ENCODE results near the gene HOXC13. TPM values are rescaled to one million over a fixed set of nuclear protein-coding genes. Genes with fewer than 3 reads are reported as not detected.

HOXC13 gene
- total RNA-seq, 1 experiment from 2014 or later: 0.09 TPM

DNA sequence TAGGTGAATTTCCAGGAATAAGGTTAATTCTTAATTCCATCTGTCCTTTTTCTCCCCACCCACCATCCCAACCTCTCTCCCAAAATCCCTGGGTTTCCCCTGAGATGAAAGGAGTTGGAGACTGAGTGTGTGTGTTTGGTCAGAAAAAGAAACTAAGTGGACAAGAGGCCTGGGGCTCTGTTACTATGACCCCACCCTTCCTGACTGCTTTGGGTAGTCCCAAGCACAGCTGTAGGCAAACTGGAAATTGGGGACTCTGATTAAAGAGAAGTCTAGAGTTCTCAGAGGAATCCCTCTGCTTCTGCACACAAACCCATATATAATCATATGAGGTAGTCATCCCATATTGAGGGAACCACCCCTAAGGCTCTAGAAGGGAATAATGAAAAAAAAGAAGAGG lies 9.1 kb downstream of the HOXC13 start (continued):
- TF ChIP-seq, protein P1, sequence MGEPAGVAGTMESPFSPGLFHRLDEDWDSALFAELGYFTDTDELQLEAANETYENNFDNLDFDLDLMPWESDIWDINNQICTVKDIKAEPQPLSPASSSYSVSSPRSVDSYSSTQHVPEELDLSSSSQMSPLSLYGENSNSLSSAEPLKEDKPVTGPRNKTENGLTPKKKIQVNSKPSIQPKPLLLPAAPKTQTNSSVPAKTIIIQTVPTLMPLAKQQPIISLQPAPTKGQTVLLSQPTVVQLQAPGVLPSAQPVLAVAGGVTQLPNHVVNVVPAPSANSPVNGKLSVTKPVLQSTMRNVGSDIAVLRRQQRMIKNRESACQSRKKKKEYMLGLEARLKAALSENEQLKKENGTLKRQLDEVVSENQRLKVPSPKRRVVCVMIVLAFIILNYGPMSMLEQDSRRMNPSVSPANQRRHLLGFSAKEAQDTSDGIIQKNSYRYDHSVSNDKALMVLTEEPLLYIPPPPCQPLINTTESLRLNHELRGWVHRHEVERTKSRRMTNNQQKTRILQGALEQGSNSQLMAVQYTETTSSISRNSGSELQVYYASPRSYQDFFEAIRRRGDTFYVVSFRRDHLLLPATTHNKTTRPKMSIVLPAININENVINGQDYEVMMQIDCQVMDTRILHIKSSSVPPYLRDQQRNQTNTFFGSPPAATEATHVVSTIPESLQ (CRISPR knock-in tag; IDR thresholded peaks at IDR 0.05): no peak
- TF ChIP-seq, protein P2, sequence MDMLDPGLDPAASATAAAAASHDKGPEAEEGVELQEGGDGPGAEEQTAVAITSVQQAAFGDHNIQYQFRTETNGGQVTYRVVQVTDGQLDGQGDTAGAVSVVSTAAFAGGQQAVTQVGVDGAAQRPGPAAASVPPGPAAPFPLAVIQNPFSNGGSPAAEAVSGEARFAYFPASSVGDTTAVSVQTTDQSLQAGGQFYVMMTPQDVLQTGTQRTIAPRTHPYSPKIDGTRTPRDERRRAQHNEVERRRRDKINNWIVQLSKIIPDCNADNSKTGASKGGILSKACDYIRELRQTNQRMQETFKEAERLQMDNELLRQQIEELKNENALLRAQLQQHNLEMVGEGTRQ (CRISPR knock-in tag; IDR thresholded peaks at IDR 0.05): no peak
- TF ChIP-seq, protein P3, sequence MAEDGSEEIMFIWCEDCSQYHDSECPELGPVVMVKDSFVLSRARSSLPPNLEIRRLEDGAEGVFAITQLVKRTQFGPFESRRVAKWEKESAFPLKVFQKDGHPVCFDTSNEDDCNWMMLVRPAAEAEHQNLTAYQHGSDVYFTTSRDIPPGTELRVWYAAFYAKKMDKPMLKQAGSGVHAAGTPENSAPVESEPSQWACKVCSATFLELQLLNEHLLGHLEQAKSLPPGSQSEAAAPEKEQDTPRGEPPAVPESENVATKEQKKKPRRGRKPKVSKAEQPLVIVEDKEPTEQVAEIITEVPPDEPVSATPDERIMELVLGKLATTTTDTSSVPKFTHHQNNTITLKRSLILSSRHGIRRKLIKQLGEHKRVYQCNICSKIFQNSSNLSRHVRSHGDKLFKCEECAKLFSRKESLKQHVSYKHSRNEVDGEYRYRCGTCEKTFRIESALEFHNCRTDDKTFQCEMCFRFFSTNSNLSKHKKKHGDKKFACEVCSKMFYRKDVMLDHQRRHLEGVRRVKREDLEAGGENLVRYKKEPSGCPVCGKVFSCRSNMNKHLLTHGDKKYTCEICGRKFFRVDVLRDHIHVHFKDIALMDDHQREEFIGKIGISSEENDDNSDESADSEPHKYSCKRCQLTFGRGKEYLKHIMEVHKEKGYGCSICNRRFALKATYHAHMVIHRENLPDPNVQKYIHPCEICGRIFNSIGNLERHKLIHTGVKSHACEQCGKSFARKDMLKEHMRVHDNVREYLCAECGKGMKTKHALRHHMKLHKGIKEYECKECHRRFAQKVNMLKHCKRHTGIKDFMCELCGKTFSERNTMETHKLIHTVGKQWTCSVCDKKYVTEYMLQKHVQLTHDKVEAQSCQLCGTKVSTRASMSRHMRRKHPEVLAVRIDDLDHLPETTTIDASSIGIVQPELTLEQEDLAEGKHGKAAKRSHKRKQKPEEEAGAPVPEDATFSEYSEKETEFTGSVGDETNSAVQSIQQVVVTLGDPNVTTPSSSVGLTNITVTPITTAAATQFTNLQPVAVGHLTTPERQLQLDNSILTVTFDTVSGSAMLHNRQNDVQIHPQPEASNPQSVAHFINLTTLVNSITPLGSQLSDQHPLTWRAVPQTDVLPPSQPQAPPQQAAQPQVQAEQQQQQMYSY (CRISPR knock-in tag; IDR thresholded peaks at IDR 0.05): no peak
- no peak for TF ChIP-seq ZNF423 (CRISPR knock-in tag; IDR thresholded peaks at IDR 0.05)

DNA sequence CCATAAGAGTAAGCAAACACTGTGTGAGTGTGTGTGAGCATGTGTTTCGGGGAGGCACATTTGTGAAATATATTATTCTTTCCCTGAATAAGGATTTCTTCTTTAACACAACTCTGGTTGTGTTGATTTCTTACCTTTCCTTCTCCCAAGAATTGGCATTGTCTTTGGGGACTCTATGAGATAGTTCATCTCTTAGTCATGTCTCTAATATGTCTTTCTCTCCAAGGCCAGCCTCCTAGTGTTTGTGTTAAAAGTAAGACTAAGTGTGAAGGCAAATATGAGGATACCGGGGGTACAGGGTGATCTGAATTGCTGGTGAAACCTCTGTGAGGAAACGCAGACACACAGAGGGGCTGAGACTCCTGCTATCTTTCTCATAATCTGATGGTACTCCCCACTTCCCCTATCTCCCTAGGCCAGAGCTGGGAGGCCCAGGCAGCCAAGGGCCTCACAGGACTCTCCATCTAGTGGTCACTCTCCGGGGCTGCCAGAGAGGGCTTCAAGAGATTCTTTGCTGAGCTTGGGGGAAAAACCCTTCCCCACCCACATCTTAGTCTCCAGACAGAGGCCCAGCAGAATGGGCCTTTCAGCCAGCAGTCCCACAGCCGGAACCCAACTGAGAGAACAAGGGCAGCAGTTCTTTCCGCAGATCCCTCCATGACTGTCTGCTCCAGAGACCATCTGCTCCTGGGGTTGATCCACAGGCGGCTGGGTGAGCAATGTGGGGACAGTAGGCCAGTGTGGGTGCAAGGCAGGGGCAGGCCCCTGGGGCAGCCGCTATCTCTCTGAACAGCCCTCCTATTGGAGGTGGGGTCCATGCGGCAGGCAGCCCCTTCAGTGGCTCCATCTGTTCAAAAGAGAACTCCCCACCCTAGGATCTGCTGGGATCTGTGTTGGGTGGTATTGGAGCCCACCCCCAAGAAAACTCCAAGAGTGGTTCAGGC lies 10.3 kb downstream of the HOXC13 start:
- no peak overlapping the region for H3K27ac Mint-ChIP-seq
- DNase-seq (ENCODE audit: low spot score): no peak
- TF ChIP-seq ZNF138 (CRISPR knock-in tag; conservative IDR thresholded peaks at IDR 0.05) (no peak), NFATC4 (CRISPR knock-in tag; IDR thresholded peaks at IDR 0.05) (no peak), OVOL2 (CRISPR knock-in tag; IDR thresholded peaks at IDR 0.05; ENCODE audit: borderline replicate concordance) (no peak), JAZF1 (CRISPR knock-in tag; IDR thresholded peaks at IDR 0.05) (no peak), HMGA2 (CRISPR knock-in tag; IDR thresholded peaks at IDR 0.05) (no peak), NR1H2 (CRISPR knock-in tag; IDR thresholded peaks at IDR 0.05) (no peak), JUN (CRISPR knock-in tag; IDR thresholded peaks at IDR 0.05) (no peak), CBFB (CRISPR knock-in tag; IDR thresholded peaks at IDR 0.05; ENCODE audit: low read depth) (no peak), ZNF396 (CRISPR knock-in tag; IDR thresholded peaks at IDR 0.05; ENCODE audit: borderline replicate concordance) (no peak), TEAD4 (CRISPR knock-in tag; IDR thresholded peaks at IDR 0.05) (no peak), SMAD3 (CRISPR knock-in tag; IDR thresholded peaks at IDR 0.05; ENCODE audit: borderline replicate concordance) (no peak), ZNF416 (CRISPR knock-in tag; IDR thresholded peaks at IDR 0.05) (no peak)
- TF ChIP-seq, protein P3 (CRISPR knock-in tag; IDR thresholded peaks at IDR 0.05): no peak
- TF ChIP-seq, protein P4, sequence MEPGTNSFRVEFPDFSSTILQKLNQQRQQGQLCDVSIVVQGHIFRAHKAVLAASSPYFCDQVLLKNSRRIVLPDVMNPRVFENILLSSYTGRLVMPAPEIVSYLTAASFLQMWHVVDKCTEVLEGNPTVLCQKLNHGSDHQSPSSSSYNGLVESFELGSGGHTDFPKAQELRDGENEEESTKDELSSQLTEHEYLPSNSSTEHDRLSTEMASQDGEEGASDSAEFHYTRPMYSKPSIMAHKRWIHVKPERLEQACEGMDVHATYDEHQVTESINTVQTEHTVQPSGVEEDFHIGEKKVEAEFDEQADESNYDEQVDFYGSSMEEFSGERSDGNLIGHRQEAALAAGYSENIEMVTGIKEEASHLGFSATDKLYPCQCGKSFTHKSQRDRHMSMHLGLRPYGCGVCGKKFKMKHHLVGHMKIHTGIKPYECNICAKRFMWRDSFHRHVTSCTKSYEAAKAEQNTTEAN (CRISPR knock-in tag; IDR thresholded peaks at IDR 0.05): no peak
- TF ChIP-seq, protein P5, sequence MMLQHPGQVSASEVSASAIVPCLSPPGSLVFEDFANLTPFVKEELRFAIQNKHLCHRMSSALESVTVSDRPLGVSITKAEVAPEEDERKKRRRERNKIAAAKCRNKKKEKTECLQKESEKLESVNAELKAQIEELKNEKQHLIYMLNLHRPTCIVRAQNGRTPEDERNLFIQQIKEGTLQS (CRISPR knock-in tag; conservative IDR thresholded peaks at IDR 0.05): no peak
- TF ChIP-seq, protein P6, sequence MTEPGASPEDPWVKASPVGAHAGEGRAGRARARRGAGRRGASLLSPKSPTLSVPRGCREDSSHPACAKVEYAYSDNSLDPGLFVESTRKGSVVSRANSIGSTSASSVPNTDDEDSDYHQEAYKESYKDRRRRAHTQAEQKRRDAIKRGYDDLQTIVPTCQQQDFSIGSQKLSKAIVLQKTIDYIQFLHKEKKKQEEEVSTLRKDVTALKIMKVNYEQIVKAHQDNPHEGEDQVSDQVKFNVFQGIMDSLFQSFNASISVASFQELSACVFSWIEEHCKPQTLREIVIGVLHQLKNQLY (CRISPR knock-in tag; IDR thresholded peaks at IDR 0.05): no peak
- no peaks in the 10 kb centered on the region for H3K36me3 Mint-ChIP-seq
- peaks cover 29% of the 10 kb centered on the region for H3K4me1 Mint-ChIP-seq
- peaks cover 100% of the 10 kb centered on the region for H3K27me3 Mint-ChIP-seq (ENCODE audit: low read depth)
- ChIA-PET POLR2A (no interaction called here), CTCF (interaction anchor here (1.0 to 1.4 kb wide), 2 partner anchors 193 to 243 kb away, joined by 3 to 5 read pairs; no protein-coding TSS in a partner anchor)
- ATAC-seq: no peak
- no peak overlapping the region; the same call in 1 of the 2 replicates for H3K4me3 Mint-ChIP-seq
- H3K9me3 Mint-ChIP-seq: no peaks in the 10 kb centered on the region
